Neural crest cell (in vitro differentiated cells): Measurements from ENCODE around the gene C2. TPM values are rescaled to one million over a fixed set of nuclear protein-coding genes. Genes with fewer than 3 reads are reported as not detected.

Experiments used
- DNase-seq: peaks from one replicate; pipeline ENCODE4 v3.0.0; 2021; ENCODE audit warnings: low read depth, mixed read lengths, low spot score
- H3K27ac Mint-ChIP-seq: one replicate; pipeline ENCODE4 v1.8.0; 2021; ENCODE audit warnings: mild to moderate bottlenecking, mixed read lengths; ENCODE audit not compliant: unreplicated experiment
- H3K27me3 Mint-ChIP-seq: 2 replicates; pipeline ENCODE4 v1.8.0; 2021; ENCODE audit warnings: low read depth, mild to moderate bottlenecking, mixed read lengths
- H3K36me3 Mint-ChIP-seq: 2 replicates; pipeline ENCODE4 v1.8.0; 2021; ENCODE audit warnings: low read depth, mild to moderate bottlenecking, mixed read lengths
- H3K4me1 Mint-ChIP-seq: 2 replicates; pipeline ENCODE4 v1.8.0; 2021; ENCODE audit warnings: mixed read lengths
- H3K4me3 Mint-ChIP-seq: one replicate; pipeline ENCODE4 v1.8.0; 2021; ENCODE audit warnings: mild to moderate bottlenecking, mixed read lengths
- H3K9me3 Mint-ChIP-seq: 2 replicates; pipeline ENCODE4 v1.8.0; 2021; ENCODE audit warnings: mixed read lengths
- total RNA-seq: library from RNA; stranded (reverse); gene quantifications from 2 replicates; pipeline ENCODE4 v1.2.1, GENCODE V29; 2021
- TF ChIP-seq, protein P1 (sequence below): fragments of 200-600 bp; sonication (generic); conservative IDR thresholded peaks from 2 replicates; pipeline ENCODE4 v1.5.0; 2021; ENCODE audit warnings: antibody characterized with exemption, mild to moderate bottlenecking

Gene C2
- total RNA-seq, 1 donor from 2014 or later, result 0.35 TPM

DNA sequence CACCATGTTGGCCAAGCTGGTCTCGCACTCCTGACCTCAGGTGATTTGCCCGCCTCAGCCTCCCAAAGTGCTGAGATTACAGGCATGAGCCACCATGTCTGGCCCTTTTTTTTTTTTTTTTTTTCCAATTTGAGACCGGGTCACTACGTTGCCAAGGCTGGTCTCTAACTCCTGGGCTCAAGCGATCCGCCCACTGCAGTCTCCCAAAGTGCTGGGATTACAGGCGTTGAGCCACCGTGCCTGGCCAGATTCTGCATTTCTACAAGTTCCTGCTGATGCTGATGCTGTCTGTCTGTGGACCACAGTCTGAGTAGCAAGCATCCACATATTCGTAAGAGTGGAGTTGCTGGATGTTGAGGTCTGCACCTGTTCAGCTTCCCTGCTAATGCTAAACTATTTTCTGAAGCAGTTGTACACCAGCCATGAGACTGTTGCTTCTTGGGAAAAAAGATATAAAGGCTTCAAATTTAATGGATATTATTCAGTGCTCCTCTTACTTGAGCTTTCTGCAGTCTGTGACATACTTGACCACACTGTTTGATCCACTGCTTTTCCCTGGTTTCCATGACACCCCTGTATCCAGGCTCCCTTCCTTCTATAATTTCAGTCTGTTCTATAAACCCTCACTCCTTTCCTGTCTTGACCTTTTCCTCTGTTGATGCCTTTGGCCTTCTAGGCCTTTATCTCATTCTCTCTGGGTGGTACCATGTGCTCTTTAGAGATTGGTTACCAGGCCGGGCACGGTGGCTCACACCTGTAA lies 15.5 kb upstream of the C2 start:
- no peaks in the 10 kb centered on the region for H3K4me1 Mint-ChIP-seq
- H3K4me3 Mint-ChIP-seq, result no peak overlapping the region
- no peaks in the 10 kb centered on the region for H3K9me3 Mint-ChIP-seq
- H3K27me3 Mint-ChIP-seq, result no peaks in the 10 kb centered on the region
- H3K27ac Mint-ChIP-seq, result no peak overlapping the region
- TF ChIP-seq, protein P1, sequence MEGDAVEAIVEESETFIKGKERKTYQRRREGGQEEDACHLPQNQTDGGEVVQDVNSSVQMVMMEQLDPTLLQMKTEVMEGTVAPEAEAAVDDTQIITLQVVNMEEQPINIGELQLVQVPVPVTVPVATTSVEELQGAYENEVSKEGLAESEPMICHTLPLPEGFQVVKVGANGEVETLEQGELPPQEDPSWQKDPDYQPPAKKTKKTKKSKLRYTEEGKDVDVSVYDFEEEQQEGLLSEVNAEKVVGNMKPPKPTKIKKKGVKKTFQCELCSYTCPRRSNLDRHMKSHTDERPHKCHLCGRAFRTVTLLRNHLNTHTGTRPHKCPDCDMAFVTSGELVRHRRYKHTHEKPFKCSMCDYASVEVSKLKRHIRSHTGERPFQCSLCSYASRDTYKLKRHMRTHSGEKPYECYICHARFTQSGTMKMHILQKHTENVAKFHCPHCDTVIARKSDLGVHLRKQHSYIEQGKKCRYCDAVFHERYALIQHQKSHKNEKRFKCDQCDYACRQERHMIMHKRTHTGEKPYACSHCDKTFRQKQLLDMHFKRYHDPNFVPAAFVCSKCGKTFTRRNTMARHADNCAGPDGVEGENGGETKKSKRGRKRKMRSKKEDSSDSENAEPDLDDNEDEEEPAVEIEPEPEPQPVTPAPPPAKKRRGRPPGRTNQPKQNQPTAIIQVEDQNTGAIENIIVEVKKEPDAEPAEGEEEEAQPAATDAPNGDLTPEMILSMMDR, result no peak
- H3K36me3 Mint-ChIP-seq, result no peaks in the 10 kb centered on the region
- DNase-seq, result no peak

DNA sequence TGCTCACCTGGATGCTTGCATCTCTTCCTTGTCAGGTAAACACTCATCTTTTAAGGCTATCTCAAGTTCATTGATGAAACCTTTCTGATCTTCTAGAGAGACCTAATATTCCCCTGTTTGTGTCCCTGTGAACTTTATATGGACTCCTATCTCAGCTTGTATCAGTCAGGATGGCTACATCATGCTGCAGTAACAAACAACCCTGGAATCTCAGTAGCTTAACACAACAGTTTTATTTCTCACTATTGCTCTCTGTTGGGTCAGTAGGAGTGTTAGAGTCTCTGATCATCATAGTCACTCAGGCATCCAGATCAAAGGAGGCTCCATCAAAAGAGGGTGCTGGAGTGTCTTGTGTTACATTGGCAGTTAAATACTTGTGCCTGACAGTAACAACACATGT lies 12.2 kb upstream of the C2 start:
- Mint-ChIP-seq H3K9me3 (no peaks in the 10 kb centered on the region), H3K4me1 (no peaks in the 10 kb centered on the region), H3K4me3 (no peak overlapping the region), H3K36me3 (no peaks in the 10 kb centered on the region), H3K27me3 (no peaks in the 10 kb centered on the region), H3K27ac (no peak overlapping the region)
- TF ChIP-seq, protein P1, result no peak
- no peak for DNase-seq

DNA sequence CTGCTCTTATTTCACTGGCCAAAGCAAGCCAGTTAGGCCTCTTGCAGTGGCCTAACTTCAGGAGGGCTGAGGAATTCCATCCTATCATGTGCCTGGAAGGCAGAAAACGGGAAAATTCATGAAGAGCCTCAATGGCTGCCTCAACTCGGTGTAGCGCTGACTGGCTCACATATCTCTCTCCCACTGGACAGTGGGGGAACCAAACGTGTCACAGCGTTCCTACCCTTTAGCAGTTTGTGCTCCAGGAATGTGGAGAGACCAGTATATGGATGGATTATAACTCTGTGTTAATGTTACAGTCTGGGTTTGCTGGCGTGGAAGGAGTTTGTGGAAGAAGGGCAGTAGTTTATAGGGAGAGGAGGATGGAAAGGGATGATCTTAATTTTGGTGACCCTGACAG lies 11.8 kb upstream of the C2 start:
- H3K27ac Mint-ChIP-seq, result no peak overlapping the region
- no peaks in the 10 kb centered on the region for H3K27me3 Mint-ChIP-seq
- TF ChIP-seq, protein P1, result no peak
- H3K4me1 Mint-ChIP-seq, result no peaks in the 10 kb centered on the region
- DNase-seq, result no peak
- no peaks in the 10 kb centered on the region for H3K9me3 Mint-ChIP-seq
- H3K4me3 Mint-ChIP-seq, result no peak overlapping the region
- H3K36me3 Mint-ChIP-seq, result no peaks in the 10 kb centered on the region

DNA sequence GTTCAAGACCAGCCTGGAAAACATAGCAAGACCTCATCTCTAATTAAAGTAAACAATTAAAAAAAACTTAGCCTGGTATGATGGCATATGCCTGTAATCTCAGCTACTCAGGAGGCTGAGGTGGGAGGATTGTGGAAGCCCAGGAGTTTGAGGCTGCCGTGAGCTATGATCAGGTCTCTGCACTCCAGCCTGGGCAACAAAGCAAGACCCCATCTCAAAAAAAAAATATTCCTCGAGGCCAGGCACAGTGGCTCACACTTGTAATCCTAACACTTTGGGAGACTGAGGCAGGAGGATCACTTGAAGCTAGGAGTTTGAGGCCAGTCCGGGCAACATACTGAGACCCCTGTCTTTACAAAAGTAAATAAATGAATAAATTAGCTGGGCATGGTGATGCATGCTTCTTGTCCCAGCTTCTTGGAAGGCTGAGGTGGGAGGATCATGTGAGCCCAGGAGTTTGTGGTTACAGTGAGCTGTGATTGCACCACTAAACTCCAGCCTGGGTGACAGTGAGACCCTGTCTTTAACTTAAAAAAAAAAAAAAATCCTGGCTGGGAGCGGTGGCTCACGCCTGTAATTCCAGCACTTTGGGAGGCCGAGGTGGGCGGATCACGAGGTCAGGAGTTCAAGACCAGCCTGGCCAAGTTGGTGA lies 9.3 kb upstream of the C2 start:
- Mint-ChIP-seq H3K36me3 (no peaks in the 10 kb centered on the region), H3K27ac (no peak overlapping the region), H3K4me1 (no peaks in the 10 kb centered on the region), H3K9me3 (no peaks in the 10 kb centered on the region), H3K4me3 (no peak overlapping the region), H3K27me3 (no peaks in the 10 kb centered on the region)
- no peak for DNase-seq
- TF ChIP-seq, protein P1, result no peak

DNA sequence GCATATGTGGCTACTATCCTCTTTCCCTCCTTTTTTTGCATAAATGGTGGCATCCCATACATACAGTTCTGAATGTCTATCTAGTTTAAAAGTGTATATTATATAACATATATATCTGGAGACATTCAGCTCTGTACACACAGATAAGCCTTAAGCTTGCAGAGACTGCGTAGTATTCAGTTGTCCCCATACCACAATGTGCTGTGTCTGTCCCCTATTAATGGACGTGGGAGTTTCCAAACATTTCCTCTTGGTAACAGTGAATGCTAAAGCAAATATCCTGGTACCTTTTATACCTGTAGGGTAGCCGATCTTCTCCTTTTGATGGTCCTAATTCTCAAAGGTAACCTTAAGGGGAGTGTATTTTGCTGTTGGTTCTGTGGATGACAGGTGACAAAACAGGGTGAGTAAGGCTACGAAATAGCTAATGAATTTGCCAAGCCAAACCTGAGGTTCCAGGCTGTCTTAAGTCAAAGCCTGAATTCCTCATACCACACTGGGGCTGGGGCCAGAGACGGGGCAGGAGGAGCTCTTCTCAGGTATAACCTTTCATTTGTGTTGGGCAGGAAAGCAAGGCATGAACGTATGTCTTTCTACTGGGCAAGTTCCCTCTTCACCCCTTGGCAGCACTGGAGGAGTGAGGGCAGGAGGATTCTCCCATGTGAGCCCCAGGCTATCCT lies 7.8 kb upstream of the C2 start:
- H3K36me3 Mint-ChIP-seq, result no peaks in the 10 kb centered on the region
- DNase-seq, result no peak
- H3K4me3 Mint-ChIP-seq, result no peak overlapping the region
- no peaks in the 10 kb centered on the region for H3K27me3 Mint-ChIP-seq
- H3K4me1 Mint-ChIP-seq, result no peaks in the 10 kb centered on the region
- TF ChIP-seq, protein P1, result no peak
- no peak overlapping the region for H3K27ac Mint-ChIP-seq
- no peaks in the 10 kb centered on the region for H3K9me3 Mint-ChIP-seq
